Activated CD4-positive, alpha-beta T cell treated with anti-CD3 and anti-CD28 coated beads for 36 hours (primary cell): ENCODE results near the gene GABBR1. TPM values are rescaled to one million over a fixed set of nuclear protein-coding genes. Genes with fewer than 3 reads are reported as not detected.

ENCODE experiments used
- ATAC-seq: fragments of 200-7000 bp; cut with Tn5 transposase; one replicate; pipeline ENCODE4 v1.10.0; 2021; ENCODE audit warnings: mild to moderate bottlenecking, moderate library complexity
- CTCF ChIA-PET: fragments of 350-600 bp; sonication (Branson Sonifier 250); formaldehyde crosslinking; loops from one replicate; lab custom pipeline; 2021; ENCODE audit warnings: antibody characterized with exemption; lab: Charles Lee
- POLR2A ChIA-PET: fragments of 350-600 bp; sonication (Branson Sonifier 250); formaldehyde crosslinking; loops from one replicate; lab custom pipeline; 2021; ENCODE audit warnings: antibody characterized with exemption, inconsistent platforms; lab: Charles Lee
- DNase-seq: peaks from one replicate; pipeline ENCODE4 v3.0.0-alpha.2; 2020
- H3K27ac Mint-ChIP-seq: one replicate; pipeline ENCODE4 v1.8.0; 2021; ENCODE audit warnings: mixed read lengths
- H3K27me3 Mint-ChIP-seq: one replicate; pipeline ENCODE4 v1.8.0; 2021; ENCODE audit warnings: mixed read lengths
- H3K36me3 Mint-ChIP-seq: one replicate; pipeline ENCODE4 v1.8.0; 2021; ENCODE audit warnings: low read depth, mixed read lengths
- H3K4me1 Mint-ChIP-seq: one replicate; pipeline ENCODE4 v1.8.0; 2021; ENCODE audit warnings: mixed read lengths
- H3K4me3 Mint-ChIP-seq: one replicate; pipeline ENCODE4 v1.8.0; 2021; ENCODE audit warnings: mild to moderate bottlenecking, moderate library complexity, mixed read lengths
- H3K9me3 Mint-ChIP-seq: one replicate; pipeline ENCODE4 v1.8.0; 2021; ENCODE audit warnings: low read depth, mixed read lengths
- intact Hi-C, 2 experiments: fragments of 100-400 bp; cut with DNase I in 1 of 2; cut with micrococcal nuclease in 1 of 2; formaldehyde crosslinking; loops; one replicate each; pipeline versions ENCODE4 v1.14.2 to v1.15.1; 2022 to 2024; cut with DNase I, micrococcal nuclease
- total RNA-seq, 2 experiments: library from RNA; stranded (reverse); gene quantifications; one replicate each; pipeline ENCODE4 v1.2.3, GENCODE V29; 2021

Gene GABBR1
- total RNA-seq, 2 experiments from 2014 or later, result 25.8 to 35.9 TPM

- ChIA-PET CTCF (no interaction called here), POLR2A (no interaction called here)
- ATAC-seq (no peak), DNase-seq (no peak)
- Mint-ChIP-seq H3K4me1 (no peaks in the 10 kb centered on the region), H3K9me3 (no peaks in the 10 kb centered on the region), H3K27me3 (peaks cover 16% of the 10 kb centered on the region), H3K4me3 (no peak overlapping the region), H3K36me3 (no peaks in the 10 kb centered on the region), H3K27ac (no peak overlapping the region)
- intact Hi-C loops, result no loop called here
Observed at GRCh38 chr6:29510202-29510601, 122.8 kb downstream of the GABBR1 start.

Other genes with a start within 250 kb of the GABBR1 start
- not detected for gene OR12D2, start 237.6 kb downstream of the GABBR1 start, total RNA-seq
- gene OR12D1, start 218.3 kb downstream of the GABBR1 start, total RNA-seq, result not detected
- not detected for gene OR10C1, start 193.9 kb downstream of the GABBR1 start, total RNA-seq
- not detected for gene OR11A1, start 176.1 kb downstream of the GABBR1 start, total RNA-seq
- gene OR2H1, start 176.0 kb downstream of the GABBR1 start, total RNA-seq, result not detected
- not detected for gene MAS1L, start 145.2 kb downstream of the GABBR1 start, total RNA-seq
- gene UBD, start 73.5 kb downstream of the GABBR1 start, total RNA-seq, result under 1 TPM in 1 of 2 experiments, not detected in 1; 0.32 TPM
- not detected for gene OR2H2, start 48.1 kb downstream of the GABBR1 start, total RNA-seq
- gene MOG, start 23.9 kb upstream of the GABBR1 start, total RNA-seq, result not detected
- not detected for gene ZFP57, start 48.0 kb upstream of the GABBR1 start, total RNA-seq
- gene HLA-F, start 90.3 kb upstream of the GABBR1 start, total RNA-seq, result 100 to 1,000 TPM; 216 to 229 TPM
- gene HLA-G, start 194.6 kb upstream of the GABBR1 start, total RNA-seq, result under 1 TPM; 0.35 to 0.55 TPM